Endothelial cell of umbilical vein (primary cell): ENCODE results near the gene KAZN. TPM values are rescaled to one million over a fixed set of nuclear protein-coding genes. Genes with fewer than 3 reads are reported as not detected.

ENCODE experiments used
- BruUV-seq: library from RNA; stranded (reverse); fragments of 400-500 nt; replicated peaks from 2 replicates; lab custom pipeline; 2021; lab: Mats Ljungman, UMichigan
- CTCF ChIA-PET: fragments of 300-600, 350-600 bp; sonication (Branson Sonifier 250); formaldehyde crosslinking; loops from one replicate; lab custom pipeline; 2021; ENCODE audit warnings: antibody characterized with exemption, inconsistent platforms; lab: Charles Lee
- POLR2A ChIA-PET: fragments of 300-600, 350-600 bp; sonication (Branson Sonifier 250); formaldehyde crosslinking; loops from one replicate; lab custom pipeline; 2021; ENCODE audit warnings: antibody characterized with exemption, inconsistent platforms; lab: Charles Lee
- DNase-seq: peaks from one replicate; pipeline ENCODE4 v3.0.0-alpha.2; 2011; ENCODE audit warnings: low read depth, low spot score
- FAIRE-seq: peaks from 2 replicates; lab custom pipeline; 2011; peaks lifted over from hg19 to GRCh38; lab: Jason Lieb, UNC
- H2AFZ ChIP-seq: 2 replicates; pipeline ENCODE4 v1.6.0; 2012; ENCODE audit warnings: low read depth, low read length, control low read depth, inconsistent platforms
- H3K27ac ChIP-seq: 2 replicates; pipeline ENCODE4 v1.5.1; 2011; ENCODE audit warnings: low read depth, mild to moderate bottlenecking, control low read depth, low read length, moderate library complexity; ENCODE audit not compliant: insufficient read depth
- H3K27me3 ChIP-seq, 2 experiments: 2 replicates each; pipeline versions ENCODE4 v1.6.0 to v1.6.1; 2011; ENCODE audit warnings: low read length in 2 of 2, mixed read lengths in 1 of 2; ENCODE audit not compliant: control insufficient read depth in 2 of 2, insufficient read depth in 2 of 2
- H3K36me3 ChIP-seq, 2 experiments: 2 replicates in 1 of 2; 3 replicates in 1 of 2; pipeline ENCODE4 v1.5.1; 2011; ENCODE audit warnings: low read length in 2 of 2, mild to moderate bottlenecking in 1 of 2, moderate library complexity in 1 of 2; ENCODE audit not compliant: control insufficient read depth in 2 of 2, insufficient read depth in 2 of 2; ENCODE audit errors: extremely low read depth in 1 of 2
- H3K4me1 ChIP-seq: 3 replicates; pipeline ENCODE4 v1.5.1; 2011; ENCODE audit warnings: mild to moderate bottlenecking, low read length; ENCODE audit not compliant: control insufficient read depth, insufficient read depth; ENCODE audit errors: extremely low read depth
- H3K4me2 ChIP-seq: 2 replicates; pipeline ENCODE4 v1.6.1; 2011; ENCODE audit warnings: low read length, control low read depth, mixed read lengths; ENCODE audit not compliant: insufficient read depth
- H3K4me3 ChIP-seq, 3 experiments: fragments of 200-600 bp in 1 of 3; sonication (generic), shearing (Covaris generic) in 1 of 3; replicated peaks in 1 of 3; 2 replicates each; pipeline ENCODE4 v1.5.1; 2011 to 2016; ENCODE audit warnings: control low read depth in 3 of 3, low read length in 3 of 3, mild to moderate bottlenecking in 2 of 3, inconsistent platforms in 1 of 3, low read depth in 1 of 3, moderate library complexity in 1 of 3; ENCODE audit not compliant: insufficient read depth in 1 of 3
- H3K79me2 ChIP-seq: 2 replicates; pipeline ENCODE4 v1.6.0; 2012; ENCODE audit warnings: low read length, inconsistent platforms; ENCODE audit not compliant: control insufficient read depth, insufficient read depth
- H3K9ac ChIP-seq: replicated peaks from 2 replicates; pipeline ENCODE3; 2011; ENCODE audit warnings: low read length, control low read depth; ENCODE audit not compliant: insufficient read depth; ENCODE audit errors: extremely low read depth
- H3K9me1 ChIP-seq: replicated peaks from 3 replicates; pipeline ENCODE4 v1.6.0; 2011; ENCODE audit warnings: mild to moderate bottlenecking, low read length; ENCODE audit not compliant: control insufficient read depth, insufficient read depth; ENCODE audit errors: extremely low read depth
- H3K9me3 ChIP-seq: replicated peaks from 2 replicates; pipeline ENCODE4 v1.5.1; 2012; ENCODE audit warnings: low read length, inconsistent platforms; ENCODE audit not compliant: control insufficient read depth, insufficient read depth
- H4K20me1 ChIP-seq: replicated peaks from 2 replicates; pipeline ENCODE3; 2011; ENCODE audit warnings: mild to moderate bottlenecking, low read length; ENCODE audit not compliant: control insufficient read depth, insufficient read depth; ENCODE audit errors: extremely low read depth
- EZH2 ChIP-seq: IDR thresholded peaks from 2 replicates; pipeline ENCODE4 v1.6.1; 2012; ENCODE audit warnings: borderline replicate concordance, low read depth, mild to moderate bottlenecking, moderate library complexity, low read length, inconsistent platforms; ENCODE audit not compliant: severe bottlenecking
- FOS ChIP-seq: IDR thresholded peaks from 2 replicates; pipeline ENCODE4 v1.6.1; 2011; ENCODE audit warnings: mild to moderate bottlenecking, low read length, moderate library complexity, borderline replicate concordance; ENCODE audit not compliant: insufficient read depth
- GATA2 ChIP-seq: IDR thresholded peaks from 2 replicates; pipeline ENCODE4 v1.7.0; 2011; ENCODE audit warnings: low read depth, mild to moderate bottlenecking, moderate library complexity, mixed read lengths, low read length; ENCODE audit not compliant: insufficient read length, insufficient read depth
- JUN ChIP-seq: IDR thresholded peaks from 2 replicates; pipeline ENCODE4 v1.6.1; 2011; ENCODE audit warnings: borderline replicate concordance, low read depth; ENCODE audit not compliant: insufficient read length, insufficient read depth
- MAX ChIP-seq: IDR thresholded peaks from 2 replicates; pipeline ENCODE4 v1.6.1; 2011; ENCODE audit not compliant: insufficient read depth, insufficient read length
- MYC ChIP-seq: IDR thresholded peaks from one replicate; pipeline ENCODE4 v1.6.1; 2011; ENCODE audit warnings: mild to moderate bottlenecking, low read depth, low read length
- POLR2A ChIP-seq: IDR thresholded peaks from 2 replicates; pipeline ENCODE4 v1.6.1; 2012; ENCODE audit warnings: low read depth, mild to moderate bottlenecking, control low read depth, low read length
- POLR2AphosphoS5 ChIP-seq: IDR thresholded peaks from 2 replicates; pipeline ENCODE4 v1.6.1; 2012; ENCODE audit warnings: low read depth, mild to moderate bottlenecking, control low read depth, low read length, moderate library complexity; ENCODE audit not compliant: insufficient read depth
- dilution Hi-C: fragments of 300-500 bp; cut with MboI; formaldehyde crosslinking; loops from one replicate; pipeline ENCODE4 v1.15.0; 2019; ENCODE audit warnings: low sequenced_read_pairs; ENCODE audit not compliant: extremely low pct_ligation_motif_present
- intact Hi-C: fragments of 100-400 bp; cut with micrococcal nuclease; formaldehyde crosslinking; loops from one replicate; pipeline ENCODE4 v1.10.0; 2022
- polyA plus RNA-seq, 4 experiments: library from polyadenylated mRNA; depleted of rRNA in 3 of 4; stranded (reverse) in 3 of 4; unstranded in 1 of 4; fragments of >200 nt; gene quantifications; 2 replicates each; pipeline versions ENCODE4 v1.2.1 to v1.2.3, GENCODE V29; 2011 to 2012; ENCODE audit warnings: missing spikeins in 1 of 4
- total RNA-seq: library from RNA; stranded (reverse); gene quantifications from 2 replicates; pipeline ENCODE4 v1.2.3, GENCODE V29; 2021
- TF ChIP-seq, protein P1 (sequence below), 2 donors: IDR thresholded peaks; 1 replicate in 1 of 2; 2 replicates in 1 of 2; pipeline ENCODE4 v1.5.1; 2011; ENCODE audit warnings: low read length in 2 of 2, mild to moderate bottlenecking in 2 of 2, moderate library complexity in 2 of 2, control low read depth in 1 of 2, inconsistent platforms in 1 of 2, low read depth in 1 of 2; ENCODE audit not compliant: insufficient read depth in 1 of 2; ENCODE audit errors: extremely low read depth in 1 of 2

KAZN gene
- total and polyA plus RNA-seq, 2 donors (not counting 3 experiments of a cell fraction or from before 2014, with no cell fraction given), result 1.6 to 5.8 TPM

- Histone ChIP-seq H3K9me3 (no peaks in the 10 kb centered on the region), H2AFZ (no peak overlapping the region), H3K4me3 (no peak overlapping the region), H3K9ac (no peak overlapping the region), H3K9me1 (no peaks in the 10 kb centered on the region), H3K4me1 (peaks cover 11% of the 10 kb centered on the region), H3K27ac (no peak overlapping the region), H3K4me2 (no peak overlapping the region), H3K79me2 (no peaks in the 10 kb centered on the region), H3K27me3 (no peaks in the 10 kb centered on the region), H4K20me1 (no peaks in the 10 kb centered on the region), H3K36me3 (no peaks in the 10 kb centered on the region)
- peak; percentile 47 for DNase-seq
- BruUV-seq, result no TSS peak
- dilution Hi-C loops, result no loop called here
- intact Hi-C loops, result no loop called here
- no peak for TF ChIP-seq JUN
- no peak for TF ChIP-seq GATA2
- no peak for TF ChIP-seq POLR2A
- TF ChIP-seq FOS, result no peak
- no peak for TF ChIP-seq EZH2
- TF ChIP-seq, protein P1, sequence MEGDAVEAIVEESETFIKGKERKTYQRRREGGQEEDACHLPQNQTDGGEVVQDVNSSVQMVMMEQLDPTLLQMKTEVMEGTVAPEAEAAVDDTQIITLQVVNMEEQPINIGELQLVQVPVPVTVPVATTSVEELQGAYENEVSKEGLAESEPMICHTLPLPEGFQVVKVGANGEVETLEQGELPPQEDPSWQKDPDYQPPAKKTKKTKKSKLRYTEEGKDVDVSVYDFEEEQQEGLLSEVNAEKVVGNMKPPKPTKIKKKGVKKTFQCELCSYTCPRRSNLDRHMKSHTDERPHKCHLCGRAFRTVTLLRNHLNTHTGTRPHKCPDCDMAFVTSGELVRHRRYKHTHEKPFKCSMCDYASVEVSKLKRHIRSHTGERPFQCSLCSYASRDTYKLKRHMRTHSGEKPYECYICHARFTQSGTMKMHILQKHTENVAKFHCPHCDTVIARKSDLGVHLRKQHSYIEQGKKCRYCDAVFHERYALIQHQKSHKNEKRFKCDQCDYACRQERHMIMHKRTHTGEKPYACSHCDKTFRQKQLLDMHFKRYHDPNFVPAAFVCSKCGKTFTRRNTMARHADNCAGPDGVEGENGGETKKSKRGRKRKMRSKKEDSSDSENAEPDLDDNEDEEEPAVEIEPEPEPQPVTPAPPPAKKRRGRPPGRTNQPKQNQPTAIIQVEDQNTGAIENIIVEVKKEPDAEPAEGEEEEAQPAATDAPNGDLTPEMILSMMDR (IDR thresholded peaks at IDR 0.05; ENCODE audit: extremely low read depth in 1 of 2, insufficient read depth in 1 of 2, low read depth in 1 of 2, low read length in 2 of 2), result no peak
- no peak for TF ChIP-seq POLR2AphosphoS5
- TF ChIP-seq MAX, result no peak
- TF ChIP-seq MYC, result no peak
- ChIA-PET POLR2A (no interaction called here), CTCF (interaction anchor here (0.5 to 1.2 kb wide), 8 partner anchors 9 to 1124 kb away, joined by 3 to 4 read pairs (median 3); no protein-coding TSS in a partner anchor)
- FAIRE-seq, result peak; percentile 18
These were observed 490.9 kb downstream of the KAZN start for GRCh38 chr1:15089258-15089992.
